HTERT RPE-1 (cell line): Measurements from ENCODE around the gene EXOC4.
"Not testable (repeated sequence)": the region's sequence is repeated elsewhere in the genome, so short reads cannot be mapped to it uniquely, and the experiment has no call there.

Experiments
- in situ Hi-C: fragments of 300-500 bp; cut with MboI; formaldehyde crosslinking; loops from 4 replicates; pipeline ENCODE4 v1.14.3; 2020; ENCODE audit warnings: low sequenced_read_pairs

Gene EXOC4

GRCh38 chr7:133275008-133275407 lies 22.1 kb downstream of the EXOC4 start:
- in situ Hi-C loops: no loop called here

GRCh38 chr7:133275446-133276095 lies 22.7 kb downstream of the EXOC4 start:
- in situ Hi-C loops: no loop called here

- in situ Hi-C loops: not testable (repeated sequence)
Measured at GRCh38 chr7:133278975-133279374, 26.1 kb downstream of the EXOC4 start.

GRCh38 chr7:133282094-133282493 lies 29.2 kb downstream of the EXOC4 start:
- in situ Hi-C loops: no loop called here

- in situ Hi-C loops: no loop called here
Measured at GRCh38 chr7:133284092-133284491, 31.2 kb downstream of the EXOC4 start.

- in situ Hi-C loops: no loop called here
Measured at GRCh38 chr7:133288970-133289369, 36.1 kb downstream of the EXOC4 start.

- in situ Hi-C loops: no loop called here
Measured at GRCh38 chr7:133290041-133290440, 37.2 kb downstream of the EXOC4 start.

- in situ Hi-C loops: no loop called here
Measured at GRCh38 chr7:133290676-133291333, 37.9 kb downstream of the EXOC4 start.

GRCh38 chr7:133292631-133293030 lies 39.8 kb downstream of the EXOC4 start:
- in situ Hi-C loops: no loop called here

- in situ Hi-C loops: no loop called here
Measured at GRCh38 chr7:133293384-133294160, 40.7 kb downstream of the EXOC4 start.

- in situ Hi-C loops: no loop called here
Measured at GRCh38 chr7:133294234-133294633, 41.4 kb downstream of the EXOC4 start.

GRCh38 chr7:133295484-133295883 lies 42.6 kb downstream of the EXOC4 start:
- in situ Hi-C loops: no loop called here

- in situ Hi-C loops: no loop called here
Measured at GRCh38 chr7:133297093-133297492, 44.2 kb downstream of the EXOC4 start.

- in situ Hi-C loops: no loop called here
Measured at GRCh38 chr7:133298080-133298479, 45.2 kb downstream of the EXOC4 start.

- in situ Hi-C loops: no loop called here
Measured at GRCh38 chr7:133299676-133300075, 46.8 kb downstream of the EXOC4 start.

- in situ Hi-C loops: no loop called here
Measured at GRCh38 chr7:133300088-133300487, 47.2 kb downstream of the EXOC4 start.

GRCh38 chr7:133300811-133301210 lies 47.9 kb downstream of the EXOC4 start:
- in situ Hi-C loops: no loop called here

GRCh38 chr7:133301444-133301843 lies 48.6 kb downstream of the EXOC4 start:
- in situ Hi-C loops: no loop called here

GRCh38 chr7:133303372-133303771 lies 50.5 kb downstream of the EXOC4 start:
- in situ Hi-C loops: no loop called here

GRCh38 chr7:133303931-133304330 lies 51.1 kb downstream of the EXOC4 start:
- in situ Hi-C loops: no loop called here

- in situ Hi-C loops: no loop called here
Measured at GRCh38 chr7:133309333-133309732, 56.5 kb downstream of the EXOC4 start.
